ENCODE data around the gene KRT82.

The KRT82 gene

DNA sequence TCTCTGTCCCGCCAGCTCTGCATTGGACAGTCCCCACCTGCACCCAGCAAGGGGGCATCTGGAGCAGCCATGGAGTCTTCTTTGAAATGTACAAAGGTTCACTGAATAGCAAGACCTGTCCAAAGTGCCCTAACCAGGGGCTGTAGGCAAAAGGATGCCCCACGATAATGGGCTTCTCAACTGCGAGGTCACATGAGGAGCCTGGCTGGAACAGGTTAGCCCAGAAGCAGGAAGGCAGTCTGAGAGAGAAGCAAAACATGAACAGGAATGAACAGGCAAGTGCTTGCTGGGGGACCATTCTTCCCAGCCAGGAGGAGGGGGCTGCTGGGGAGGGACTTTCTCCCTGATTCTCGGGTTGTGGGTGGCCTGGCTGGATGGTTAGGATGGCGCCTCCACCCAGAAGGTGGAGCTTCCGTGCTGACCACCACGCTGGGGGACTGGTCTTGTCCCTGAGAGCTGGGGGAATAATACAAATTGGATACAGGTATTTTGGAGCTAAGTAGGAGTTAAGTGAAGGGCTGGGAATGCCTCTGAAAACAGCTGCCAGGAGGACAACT lies 46.0 kb downstream of the KRT82 start:
- no peak for DNase-seq
- H4K91ac ChIP-seq (ENCODE audit: low read depth, low read length): no peak overlapping the region
- no peak overlapping the region for H3K4me2 ChIP-seq (ENCODE audit: low read length)
- no peak overlapping the region for H3K14ac ChIP-seq (ENCODE audit: low read length)
- no peak overlapping the region for H2AK5ac ChIP-seq (ENCODE audit: low read length)
- no peak overlapping the region for H3K27ac ChIP-seq (ENCODE audit: low read depth, low read length)
- no peaks in the 10 kb centered on the region for H3K27me3 ChIP-seq (ENCODE audit: insufficient read depth, low read length)
- H3K79me1 ChIP-seq (ENCODE audit: low read length): no peaks in the 10 kb centered on the region
- WGBS (ENCODE audit: extremely low coverage, insufficient coverage, insufficient read length): no CpG with 5 or more reads among the region's 7 CpGs
- H2BK12ac ChIP-seq (ENCODE audit: low read length): no peak overlapping the region
- no peak overlapping the region for H4K8ac ChIP-seq (ENCODE audit: low read depth, low read length)
- H3K79me2 ChIP-seq (ENCODE audit: control insufficient read depth, insufficient read depth, low read length, poor library complexity): no peaks in the 10 kb centered on the region
- no peak overlapping the region for H2BK5ac ChIP-seq (ENCODE audit: low read depth, low read length, poor library complexity)
- H2BK120ac ChIP-seq (ENCODE audit: insufficient read depth, low read length, poor library complexity): no peak overlapping the region
- no peak overlapping the region for H3K9ac ChIP-seq (ENCODE audit: low read length)
- H3K18ac ChIP-seq (ENCODE audit: low read length): no peak overlapping the region
- H2AFZ ChIP-seq (ENCODE audit: insufficient read depth, low read length, poor library complexity): no peak overlapping the region
- H3K23ac ChIP-seq (ENCODE audit: low read length): no peak overlapping the region
- H3K4me1 ChIP-seq (ENCODE audit: control insufficient read depth in 1 of 2, insufficient read depth in 2 of 2, low read length in 2 of 2): no peaks in the 10 kb centered on the region
- H3K36me3 ChIP-seq (ENCODE audit: control insufficient read depth in 1 of 2, insufficient read depth in 2 of 2, low read length in 2 of 2): no peaks in the 10 kb centered on the region
- H3K4me3 ChIP-seq (ENCODE audit: low read depth, low read length): no peak overlapping the region
- peaks cover 2% of the 10 kb centered on the region for H3K9me3 ChIP-seq (ENCODE audit: insufficient read depth, low read depth, low read length)
- H3K4ac ChIP-seq (ENCODE audit: low read depth, low read length): no peak overlapping the region
- H4K12ac ChIP-seq (ENCODE audit: low read depth, low read length): no peak overlapping the region

DNA sequence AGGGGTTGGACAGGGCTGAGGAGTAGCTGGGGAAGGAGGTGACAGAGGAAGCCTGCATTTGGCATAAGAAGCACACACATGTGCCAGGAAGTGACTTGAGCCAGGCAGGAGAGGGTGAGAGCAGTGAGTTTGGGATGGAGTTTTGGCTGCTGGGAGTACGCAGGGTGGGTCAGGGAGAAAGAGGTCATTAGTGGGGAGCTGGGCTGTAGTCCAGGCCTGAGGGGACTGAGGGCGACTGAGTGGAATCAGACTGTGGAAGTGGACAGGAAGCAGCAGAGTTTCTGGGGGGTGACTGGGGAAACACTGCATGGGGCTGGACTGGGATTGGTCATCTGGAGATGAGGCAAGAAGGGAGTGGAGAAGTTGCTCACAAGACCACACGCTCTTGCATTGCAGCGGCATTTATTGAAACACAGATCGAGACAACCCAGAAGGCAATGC lies 46.5 kb downstream of the KRT82 start:
- Histone ChIP-seq H3K27me3 (ENCODE audit: insufficient read depth, low read length) (no peaks in the 10 kb centered on the region), H3K27ac (ENCODE audit: low read depth, low read length) (no peak overlapping the region), H3K79me2 (ENCODE audit: control insufficient read depth, insufficient read depth, low read length, poor library complexity) (no peaks in the 10 kb centered on the region), H3K4me3 (ENCODE audit: low read depth, low read length) (no peak overlapping the region), H3K9ac (ENCODE audit: low read length) (no peak overlapping the region), H4K8ac (ENCODE audit: low read depth, low read length) (no peak overlapping the region), H3K4me2 (ENCODE audit: low read length) (no peak overlapping the region), H3K14ac (ENCODE audit: low read length) (no peak overlapping the region), H2BK120ac (ENCODE audit: insufficient read depth, low read length, poor library complexity) (no peak overlapping the region), H3K4me1 (ENCODE audit: control insufficient read depth in 1 of 2, insufficient read depth in 2 of 2, low read length in 2 of 2) (no peaks in the 10 kb centered on the region), H2AFZ (ENCODE audit: insufficient read depth, low read length, poor library complexity) (no peak overlapping the region), H2AK5ac (ENCODE audit: low read length) (no peak overlapping the region), H3K36me3 (ENCODE audit: control insufficient read depth in 1 of 2, insufficient read depth in 2 of 2, low read length in 2 of 2) (no peaks in the 10 kb centered on the region), H3K23ac (ENCODE audit: low read length) (no peak overlapping the region), H3K18ac (ENCODE audit: low read length) (no peak overlapping the region), H2BK12ac (ENCODE audit: low read length) (no peak overlapping the region), H3K9me3 (ENCODE audit: insufficient read depth, low read depth, low read length) (peaks cover 2% of the 10 kb centered on the region), H3K4ac (ENCODE audit: low read depth, low read length) (no peak overlapping the region), H4K91ac (ENCODE audit: low read depth, low read length) (no peak overlapping the region), H4K12ac (ENCODE audit: low read depth, low read length) (no peak overlapping the region), H2BK5ac (ENCODE audit: low read depth, low read length, poor library complexity) (no peak overlapping the region), H3K79me1 (ENCODE audit: low read length) (no peaks in the 10 kb centered on the region)
- WGBS (ENCODE audit: extremely low coverage, insufficient coverage, insufficient read length): no CpG with 5 or more reads among the region's 5 CpGs
- no peak for DNase-seq

DNA sequence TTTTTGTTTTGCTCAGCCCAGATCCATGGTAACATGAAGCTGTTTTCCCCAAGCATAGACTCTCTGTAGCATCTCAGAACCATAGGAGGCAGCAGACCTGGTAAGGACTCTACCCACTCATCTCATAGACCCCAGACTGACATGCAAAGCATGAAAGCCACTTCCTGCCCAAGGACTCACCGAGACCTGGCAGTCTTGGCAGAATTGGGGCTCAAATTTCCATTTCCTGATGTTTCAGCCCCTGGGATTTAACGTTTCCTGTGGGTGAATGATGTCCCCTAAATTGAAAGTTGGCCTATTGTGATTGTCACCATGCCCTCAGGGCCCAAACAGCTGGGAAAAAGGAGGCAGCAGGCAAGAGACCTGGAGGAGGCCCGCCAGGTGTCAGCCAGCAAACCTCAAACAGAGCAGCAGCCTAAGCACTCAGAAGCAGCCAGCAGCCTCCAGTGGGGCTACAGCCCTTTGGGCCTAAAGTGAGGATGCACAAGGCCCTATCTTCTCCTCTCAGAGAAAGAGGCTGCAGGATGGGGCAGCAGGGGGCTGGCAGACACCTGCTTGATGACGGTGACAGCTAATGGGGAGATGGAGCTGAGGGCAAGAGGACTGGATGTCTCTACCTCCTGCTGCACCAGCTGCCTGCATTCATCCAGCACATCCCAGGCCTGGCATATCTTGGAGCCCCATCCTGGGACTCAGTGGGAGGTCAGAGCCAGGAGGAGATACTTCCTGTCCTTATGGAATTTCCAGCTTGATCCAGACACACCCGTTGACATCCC lies 47.4 kb downstream of the KRT82 start:
- H3K23ac ChIP-seq (ENCODE audit: low read length): no peak overlapping the region
- H3K27me3 ChIP-seq (ENCODE audit: insufficient read depth, low read length): no peaks in the 10 kb centered on the region
- peaks cover 2% of the 10 kb centered on the region for H3K9me3 ChIP-seq (ENCODE audit: insufficient read depth, low read depth, low read length)
- no peak overlapping the region for H4K8ac ChIP-seq (ENCODE audit: low read depth, low read length)
- H3K36me3 ChIP-seq (ENCODE audit: control insufficient read depth in 1 of 2, insufficient read depth in 2 of 2, low read length in 2 of 2): no peaks in the 10 kb centered on the region
- H2BK120ac ChIP-seq (ENCODE audit: insufficient read depth, low read length, poor library complexity): no peak overlapping the region
- H3K4me1 ChIP-seq (ENCODE audit: control insufficient read depth in 1 of 2, insufficient read depth in 2 of 2, low read length in 2 of 2): no peaks in the 10 kb centered on the region
- no peak overlapping the region for H3K4me3 ChIP-seq (ENCODE audit: low read depth, low read length)
- H3K14ac ChIP-seq (ENCODE audit: low read length): no peak overlapping the region
- H2BK5ac ChIP-seq (ENCODE audit: low read depth, low read length, poor library complexity): no peak overlapping the region
- H3K79me2 ChIP-seq (ENCODE audit: control insufficient read depth, insufficient read depth, low read length, poor library complexity): no peaks in the 10 kb centered on the region
- H3K18ac ChIP-seq (ENCODE audit: low read length): no peak overlapping the region
- no peak overlapping the region for H4K91ac ChIP-seq (ENCODE audit: low read depth, low read length)
- DNase-seq: no peak
- WGBS (ENCODE audit: extremely low coverage, insufficient coverage, insufficient read length): no CpG with 5 or more reads among the region's 5 CpGs
- no peak overlapping the region for H3K4me2 ChIP-seq (ENCODE audit: low read length)
- H2AFZ ChIP-seq (ENCODE audit: insufficient read depth, low read length, poor library complexity): no peak overlapping the region
- H3K9ac ChIP-seq (ENCODE audit: low read length): no peak overlapping the region
- H3K79me1 ChIP-seq (ENCODE audit: low read length): no peaks in the 10 kb centered on the region
- H3K27ac ChIP-seq (ENCODE audit: low read depth, low read length): no peak overlapping the region
- H2BK12ac ChIP-seq (ENCODE audit: low read length): no peak overlapping the region
- no peak overlapping the region for H2AK5ac ChIP-seq (ENCODE audit: low read length)
- no peak overlapping the region for H3K4ac ChIP-seq (ENCODE audit: low read depth, low read length)
- H4K12ac ChIP-seq (ENCODE audit: low read depth, low read length): no peak overlapping the region

DNA sequence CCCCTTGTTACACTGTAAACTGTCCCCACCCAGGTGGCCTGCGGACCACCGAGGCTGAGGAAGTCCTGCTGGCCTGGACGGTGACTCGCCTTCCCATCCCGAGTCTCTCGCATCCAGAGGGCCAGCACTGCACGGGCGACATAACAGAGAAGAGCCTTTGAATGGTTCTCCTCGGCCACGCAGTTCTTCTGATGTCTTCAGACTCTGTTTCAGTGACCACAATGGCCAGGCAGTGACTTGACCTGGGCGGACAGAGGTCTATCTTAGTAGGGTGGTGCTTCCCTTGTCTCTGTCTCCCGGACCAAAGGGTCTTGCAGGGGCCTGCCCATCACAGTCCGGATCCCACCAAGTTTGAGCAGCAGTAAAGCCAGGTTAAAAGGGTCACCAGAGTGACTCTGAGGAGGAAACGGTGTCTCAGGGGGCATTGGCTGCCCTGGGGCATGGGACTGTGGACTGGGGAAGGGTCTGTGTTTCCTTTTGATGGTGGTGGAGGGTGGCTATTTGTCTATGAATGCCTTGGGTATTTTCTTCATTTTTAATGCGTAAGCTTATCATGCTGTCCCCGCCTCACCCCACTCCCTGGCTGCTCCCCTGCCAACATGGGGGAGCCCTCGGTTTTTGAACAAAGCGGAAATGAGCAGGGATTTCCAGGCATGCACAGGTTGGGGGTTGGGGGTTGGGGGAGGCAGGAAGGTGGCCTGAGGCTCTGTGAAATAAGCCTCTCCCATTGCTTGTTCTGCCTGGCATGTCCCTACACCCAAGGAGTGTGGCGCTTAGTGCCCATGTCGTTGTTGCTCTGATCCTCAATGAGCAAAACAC lies 49.2 kb downstream of the KRT82 start:
- H2BK12ac ChIP-seq (ENCODE audit: low read length): no peak overlapping the region
- WGBS (ENCODE audit: extremely low coverage, insufficient coverage, insufficient read length): no CpG with 5 or more reads among the region's 20 CpGs
- H3K4me2 ChIP-seq (ENCODE audit: low read length): no peak overlapping the region
- H4K12ac ChIP-seq (ENCODE audit: low read depth, low read length): no peak overlapping the region
- no peak overlapping the region for H2BK5ac ChIP-seq (ENCODE audit: low read depth, low read length, poor library complexity)
- no peaks in the 10 kb centered on the region for H3K79me1 ChIP-seq (ENCODE audit: low read length)
- H3K4me3 ChIP-seq (ENCODE audit: low read depth, low read length): no peak overlapping the region
- no peak overlapping the region for H3K23ac ChIP-seq (ENCODE audit: low read length)
- H3K79me2 ChIP-seq (ENCODE audit: control insufficient read depth, insufficient read depth, low read length, poor library complexity): no peaks in the 10 kb centered on the region
- H2AK5ac ChIP-seq (ENCODE audit: low read length): no peak overlapping the region
- no peak overlapping the region for H3K18ac ChIP-seq (ENCODE audit: low read length)
- H3K36me3 ChIP-seq (ENCODE audit: control insufficient read depth in 1 of 2, insufficient read depth in 2 of 2, low read length in 2 of 2): no peaks in the 10 kb centered on the region
- DNase-seq: no peak
- H4K8ac ChIP-seq (ENCODE audit: low read depth, low read length): no peak overlapping the region
- H2BK120ac ChIP-seq (ENCODE audit: insufficient read depth, low read length, poor library complexity): no peak overlapping the region
- no peak overlapping the region for H2AFZ ChIP-seq (ENCODE audit: insufficient read depth, low read length, poor library complexity)
- H3K27me3 ChIP-seq (ENCODE audit: insufficient read depth, low read length): no peaks in the 10 kb centered on the region
- no peak overlapping the region for H4K91ac ChIP-seq (ENCODE audit: low read depth, low read length)
- H3K9me3 ChIP-seq (ENCODE audit: insufficient read depth, low read depth, low read length): peaks cover 2% of the 10 kb centered on the region
- H3K14ac ChIP-seq (ENCODE audit: low read length): no peak overlapping the region
- H3K4ac ChIP-seq (ENCODE audit: low read depth, low read length): no peak overlapping the region
- no peak overlapping the region for H3K9ac ChIP-seq (ENCODE audit: low read length)
- H3K27ac ChIP-seq (ENCODE audit: low read depth, low read length): no peak overlapping the region
- H3K4me1 ChIP-seq (ENCODE audit: control insufficient read depth in 1 of 2, insufficient read depth in 2 of 2, low read length in 2 of 2): no peaks in the 10 kb centered on the region

All from trophoblast cell (in vitro differentiated cells and primary cell).